ENCODE measurements around the gene EXOC7. TPM values are rescaled to one million over a fixed set of nuclear protein-coding genes. Genes with fewer than 3 reads are reported as not detected.

EXOC7 gene
- total and polyA plus RNA-seq, 2 donors (not counting 1 experiment from before 2014, with no cell fraction given): 66.8 to 88.8 TPM

GRCh38 chr17:76077584-76078110, 25.9 kb downstream of the EXOC7 start:
- Histone ChIP-seq H4K20me1 (ENCODE audit: control insufficient read depth, extremely low read depth, insufficient read depth, low read length) (no peaks in the 10 kb centered on the region), H3K36me3 (ENCODE audit: control insufficient read depth, insufficient read depth, low read length) (peaks cover 2% of the 10 kb centered on the region), H3K9ac (ENCODE audit: insufficient read depth, low read length) (no peak overlapping the region), H3K27ac (ENCODE audit: insufficient read depth, low read length) (no peak overlapping the region), H3K9me3 (ENCODE audit: control insufficient read depth, insufficient read depth, low read depth, low read length) (no peaks in the 10 kb centered on the region), H3K79me2 (ENCODE audit: control insufficient read depth, insufficient read depth, low read length) (peaks cover 2% of the 10 kb centered on the region), H3K27me3 (ENCODE audit: control insufficient read depth, insufficient read depth, low read length) (peaks cover 65% of the 10 kb centered on the region), H2AFZ (ENCODE audit: low read length) (no peak overlapping the region), H3K4me3 (replicated peaks in 1 of 4; ENCODE audit: control extremely low read depth in 1 of 4, insufficient read depth in 1 of 4, low read depth in 3 of 4, low read length in 4 of 4) (no peak overlapping the region), H3K4me2 (ENCODE audit: extremely low read depth, insufficient read depth, low read length) (no peak overlapping the region), H3K4me1 (ENCODE audit: control insufficient read depth, extremely low read depth, insufficient read depth, low read length) (no peaks in the 10 kb centered on the region)
- peak; percentile 37 for TF ChIP-seq EZH2 (IDR thresholded peaks at IDR 0.05; ENCODE audit: low read length, missing control alignments)
- TF ChIP-seq, protein P1, sequence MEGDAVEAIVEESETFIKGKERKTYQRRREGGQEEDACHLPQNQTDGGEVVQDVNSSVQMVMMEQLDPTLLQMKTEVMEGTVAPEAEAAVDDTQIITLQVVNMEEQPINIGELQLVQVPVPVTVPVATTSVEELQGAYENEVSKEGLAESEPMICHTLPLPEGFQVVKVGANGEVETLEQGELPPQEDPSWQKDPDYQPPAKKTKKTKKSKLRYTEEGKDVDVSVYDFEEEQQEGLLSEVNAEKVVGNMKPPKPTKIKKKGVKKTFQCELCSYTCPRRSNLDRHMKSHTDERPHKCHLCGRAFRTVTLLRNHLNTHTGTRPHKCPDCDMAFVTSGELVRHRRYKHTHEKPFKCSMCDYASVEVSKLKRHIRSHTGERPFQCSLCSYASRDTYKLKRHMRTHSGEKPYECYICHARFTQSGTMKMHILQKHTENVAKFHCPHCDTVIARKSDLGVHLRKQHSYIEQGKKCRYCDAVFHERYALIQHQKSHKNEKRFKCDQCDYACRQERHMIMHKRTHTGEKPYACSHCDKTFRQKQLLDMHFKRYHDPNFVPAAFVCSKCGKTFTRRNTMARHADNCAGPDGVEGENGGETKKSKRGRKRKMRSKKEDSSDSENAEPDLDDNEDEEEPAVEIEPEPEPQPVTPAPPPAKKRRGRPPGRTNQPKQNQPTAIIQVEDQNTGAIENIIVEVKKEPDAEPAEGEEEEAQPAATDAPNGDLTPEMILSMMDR (conservative IDR thresholded peaks at IDR 0.05 in 1 of 2, IDR thresholded peaks at IDR 0.05 in 1 of 2; ENCODE audit: low read depth in 1 of 2, low read length in 2 of 2): no peak
- DNase-seq (ENCODE audit: low read depth in 2 of 2): no peak

GRCh38 chr17:76076765-76077583, 26.6 kb downstream of the EXOC7 start:
- H3K4me2 ChIP-seq (ENCODE audit: extremely low read depth, insufficient read depth, low read length): no peak overlapping the region
- DNase-seq (ENCODE audit: low read depth in 2 of 2): no peak
- peaks cover 65% of the 10 kb centered on the region for H3K27me3 ChIP-seq (ENCODE audit: control insufficient read depth, insufficient read depth, low read length)
- no peaks in the 10 kb centered on the region for H4K20me1 ChIP-seq (ENCODE audit: control insufficient read depth, extremely low read depth, insufficient read depth, low read length)
- H2AFZ ChIP-seq (ENCODE audit: low read length): no peak overlapping the region
- H3K79me2 ChIP-seq (ENCODE audit: control insufficient read depth, insufficient read depth, low read length): peaks cover 6% of the 10 kb centered on the region
- no peak overlapping the region for H3K9ac ChIP-seq (ENCODE audit: insufficient read depth, low read length)
- no peak overlapping the region for H3K27ac ChIP-seq (ENCODE audit: insufficient read depth, low read length)
- H3K36me3 ChIP-seq (ENCODE audit: control insufficient read depth, insufficient read depth, low read length): no peaks in the 10 kb centered on the region
- H3K4me3 ChIP-seq (replicated peaks in 1 of 4; ENCODE audit: control extremely low read depth in 1 of 4, insufficient read depth in 1 of 4, low read depth in 3 of 4, low read length in 4 of 4): no peak overlapping the region
- TF ChIP-seq EZH2 (IDR thresholded peaks at IDR 0.05; ENCODE audit: low read length, missing control alignments): peak; percentile 36
- TF ChIP-seq, protein P1 (conservative IDR thresholded peaks at IDR 0.05 in 1 of 2, IDR thresholded peaks at IDR 0.05 in 1 of 2; ENCODE audit: low read depth in 1 of 2, low read length in 2 of 2): no peak
- H3K9me3 ChIP-seq (ENCODE audit: control insufficient read depth, insufficient read depth, low read depth, low read length): no peaks in the 10 kb centered on the region
- H3K4me1 ChIP-seq (ENCODE audit: control insufficient read depth, extremely low read depth, insufficient read depth, low read length): no peaks in the 10 kb centered on the region

DNA sequence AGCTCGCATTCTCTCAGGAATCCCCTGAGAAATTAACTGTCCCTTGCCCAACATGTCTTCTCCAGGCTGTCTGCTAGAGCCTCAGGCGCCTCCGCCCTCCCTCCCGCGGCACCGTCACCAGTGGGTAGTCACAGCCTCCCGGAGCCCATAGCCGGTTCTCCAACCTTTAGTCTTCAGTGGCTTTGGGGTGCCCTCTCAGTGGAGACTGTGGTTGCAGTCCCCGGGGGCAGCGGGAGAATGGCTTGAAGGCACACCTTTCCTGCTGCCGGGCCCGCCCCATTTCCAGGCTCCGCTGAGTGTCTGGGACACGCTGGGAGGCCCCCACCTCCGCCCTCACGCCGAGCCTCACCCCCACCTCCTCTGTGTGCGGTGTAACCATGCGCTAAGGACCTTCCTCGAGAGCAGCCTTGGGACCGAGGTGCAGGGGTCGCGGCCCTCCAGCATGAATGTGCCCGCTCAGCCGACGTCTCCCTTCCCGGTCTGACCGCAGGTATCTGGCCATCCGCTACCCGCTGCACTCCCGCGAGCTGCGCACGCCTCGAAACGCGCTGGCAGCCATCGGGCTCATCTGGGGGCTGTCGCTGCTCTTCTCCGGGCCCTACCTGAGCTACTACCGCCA, 27.3 kb downstream of the EXOC7 start:
- Histone ChIP-seq H3K4me3 (replicated peaks in 1 of 4; ENCODE audit: control extremely low read depth in 1 of 4, insufficient read depth in 1 of 4, low read depth in 3 of 4, low read length in 4 of 4) (no peak overlapping the region), H3K27me3 (ENCODE audit: control insufficient read depth, insufficient read depth, low read length) (peaks cover 65% of the 10 kb centered on the region), H2AFZ (ENCODE audit: low read length) (no peak overlapping the region), H3K9ac (ENCODE audit: insufficient read depth, low read length) (no peak overlapping the region), H3K79me2 (ENCODE audit: control insufficient read depth, insufficient read depth, low read length) (peaks cover 13% of the 10 kb centered on the region), H3K36me3 (ENCODE audit: control insufficient read depth, insufficient read depth, low read length) (no peaks in the 10 kb centered on the region), H3K4me2 (ENCODE audit: extremely low read depth, insufficient read depth, low read length) (no peak overlapping the region), H3K4me1 (ENCODE audit: control insufficient read depth, extremely low read depth, insufficient read depth, low read length) (no peaks in the 10 kb centered on the region), H3K27ac (ENCODE audit: insufficient read depth, low read length) (no peak overlapping the region), H3K9me3 (ENCODE audit: control insufficient read depth, insufficient read depth, low read depth, low read length) (no peaks in the 10 kb centered on the region), H4K20me1 (ENCODE audit: control insufficient read depth, extremely low read depth, insufficient read depth, low read length) (no peaks in the 10 kb centered on the region)
- TF ChIP-seq, protein P1 (conservative IDR thresholded peaks at IDR 0.05 in 1 of 2, IDR thresholded peaks at IDR 0.05 in 1 of 2; ENCODE audit: low read depth in 1 of 2, low read length in 2 of 2): no peak
- TF ChIP-seq EZH2 (IDR thresholded peaks at IDR 0.05; ENCODE audit: low read length, missing control alignments): no peak
- no peak for DNase-seq (ENCODE audit: low read depth in 2 of 2)

Measured in fibroblast of lung (primary cell).